GM20431 (cell line): Measurements from ENCODE around the gene BMP3.
"Not testable (repeated sequence)": the region's sequence is repeated elsewhere in the genome, so short reads cannot be mapped to it uniquely, and the experiment has no call there.

ENCODE experiments used
- in situ Hi-C: fragments of 300-500 bp; cut with MseI, MboI; formaldehyde crosslinking; loops from one replicate; pipeline ENCODE4 v1.15.0; 2020; ENCODE audit warnings: low sequenced_read_pairs; ENCODE audit not compliant: unreplicated experiment

Gene BMP3, protein sequence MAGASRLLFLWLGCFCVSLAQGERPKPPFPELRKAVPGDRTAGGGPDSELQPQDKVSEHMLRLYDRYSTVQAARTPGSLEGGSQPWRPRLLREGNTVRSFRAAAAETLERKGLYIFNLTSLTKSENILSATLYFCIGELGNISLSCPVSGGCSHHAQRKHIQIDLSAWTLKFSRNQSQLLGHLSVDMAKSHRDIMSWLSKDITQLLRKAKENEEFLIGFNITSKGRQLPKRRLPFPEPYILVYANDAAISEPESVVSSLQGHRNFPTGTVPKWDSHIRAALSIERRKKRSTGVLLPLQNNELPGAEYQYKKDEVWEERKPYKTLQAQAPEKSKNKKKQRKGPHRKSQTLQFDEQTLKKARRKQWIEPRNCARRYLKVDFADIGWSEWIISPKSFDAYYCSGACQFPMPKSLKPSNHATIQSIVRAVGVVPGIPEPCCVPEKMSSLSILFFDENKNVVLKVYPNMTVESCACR

GRCh38 chr4:81030061-81030980 is at the start of gene BMP3:
BMP3 (plus strand) TSS chr4:81030708; CDS start chr4:81031285, 577 bp downstream.
- in situ Hi-C loops, result loop anchor here (25.0 kb wide), 1 partner anchor 668 kb away; no protein-coding TSS in a partner anchor

DNA sequence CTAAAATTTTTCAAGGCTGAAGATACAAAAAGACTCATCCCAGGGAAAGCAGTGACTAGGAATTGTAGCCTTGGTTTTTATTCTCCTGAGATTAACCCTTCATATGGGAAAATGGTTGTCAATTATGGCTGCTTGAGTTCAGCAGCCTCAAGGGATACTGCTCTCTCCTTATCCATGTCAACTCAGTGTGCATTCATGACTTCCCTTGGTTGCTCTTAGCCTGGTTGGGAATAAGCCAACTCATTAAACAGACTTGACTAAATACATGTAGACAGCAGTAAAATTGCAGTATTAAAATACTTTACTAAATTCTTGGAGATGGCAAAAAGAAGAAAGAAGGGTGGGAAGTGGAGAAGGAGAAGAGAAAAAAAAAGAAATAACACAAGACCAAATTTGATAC is 44.5 kb upstream of the BMP3 start:
- in situ Hi-C loops, result no loop called here

DNA sequence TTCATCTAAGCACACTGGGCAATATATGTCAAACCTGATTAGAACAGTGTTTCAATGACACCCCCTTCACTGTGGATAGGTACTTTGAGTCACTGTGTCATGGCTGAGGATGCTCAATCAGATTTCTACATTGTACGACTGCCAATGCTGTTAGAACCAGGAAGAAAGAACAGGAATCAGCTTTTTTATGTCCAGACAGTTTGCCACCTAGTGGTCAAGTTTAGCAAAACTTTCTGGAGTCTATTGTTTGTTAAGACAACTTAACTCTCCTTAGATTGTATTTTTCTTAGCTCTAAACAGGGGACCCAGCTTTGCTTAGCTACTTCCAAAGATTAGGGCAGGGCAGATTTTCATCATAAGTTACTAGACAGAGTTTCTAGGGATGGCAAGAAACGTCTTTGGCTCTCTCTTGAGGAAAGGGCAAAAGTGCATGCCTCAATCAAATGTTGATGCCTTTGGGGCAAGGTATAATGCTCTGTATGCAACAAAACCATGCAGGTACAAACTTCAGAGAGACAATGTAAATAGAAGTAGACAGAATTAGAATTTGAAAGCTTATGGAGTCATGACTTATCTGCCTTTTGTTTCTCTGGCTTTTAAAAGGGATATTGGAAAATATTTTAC is 40.5 kb upstream of the BMP3 start:
- in situ Hi-C loops, result no loop called here

DNA sequence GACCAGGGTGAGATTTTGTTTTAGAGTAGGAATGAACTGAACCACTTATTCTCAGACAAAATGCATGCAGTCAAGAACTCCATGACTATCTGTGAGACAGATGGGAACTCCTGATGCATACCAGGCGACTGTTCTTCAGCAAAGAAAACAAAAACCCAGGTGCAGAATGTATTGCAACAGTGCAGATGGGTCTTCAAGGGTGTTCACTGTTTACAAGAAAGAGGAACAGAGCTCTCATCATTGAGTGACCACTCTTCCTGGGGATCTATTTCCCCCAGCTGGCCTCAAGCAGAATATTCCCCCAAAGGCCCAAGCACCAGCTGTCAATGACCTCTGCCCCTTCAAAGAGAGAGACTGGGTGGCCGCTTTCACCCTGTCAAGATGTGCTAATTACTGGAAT is 39.7 kb upstream of the BMP3 start:
- in situ Hi-C loops, result no loop called here

DNA sequence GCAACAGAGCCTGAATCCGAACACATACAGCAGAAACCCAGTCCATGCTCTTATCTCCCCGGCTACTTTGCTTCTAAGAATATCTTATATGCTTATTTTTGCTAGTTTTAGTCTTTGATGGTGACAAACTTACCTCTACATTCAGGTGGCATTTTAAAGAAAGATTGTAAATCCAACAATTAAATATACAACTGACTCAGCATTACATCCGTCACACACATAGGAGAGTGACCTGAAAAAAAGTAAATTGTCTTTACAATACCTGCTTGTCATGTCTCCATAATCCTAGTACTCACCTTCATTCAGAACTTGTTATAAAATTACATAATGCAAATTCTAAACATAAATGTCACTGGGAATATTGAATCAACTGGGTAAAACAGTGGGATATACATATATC is 30.6 kb upstream of the BMP3 start:
- in situ Hi-C loops, result no loop called here

- in situ Hi-C loops, result no loop called here
These were observed 26.9 kb upstream of the BMP3 start for GRCh38 chr4:81003597-81004111.

DNA sequence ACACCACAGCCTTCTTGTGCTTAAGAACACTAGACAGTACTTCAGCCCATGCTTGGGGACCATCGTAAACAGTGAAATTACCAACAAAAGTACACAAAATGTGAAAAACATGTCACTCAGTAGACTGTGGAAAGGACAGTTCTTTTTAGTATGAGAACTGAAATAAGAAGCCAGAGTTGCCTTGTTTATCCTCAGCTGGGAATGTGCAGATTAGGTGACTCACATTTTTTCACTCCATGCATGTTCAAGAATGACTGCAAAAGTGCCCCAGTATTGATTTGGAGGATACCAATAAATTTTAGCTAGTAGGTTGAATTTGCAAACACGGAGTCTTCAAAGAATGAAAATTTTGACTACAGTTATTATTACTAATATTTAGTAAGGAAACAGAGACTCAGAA is 23.1 kb upstream of the BMP3 start:
- in situ Hi-C loops, result no loop called here

DNA sequence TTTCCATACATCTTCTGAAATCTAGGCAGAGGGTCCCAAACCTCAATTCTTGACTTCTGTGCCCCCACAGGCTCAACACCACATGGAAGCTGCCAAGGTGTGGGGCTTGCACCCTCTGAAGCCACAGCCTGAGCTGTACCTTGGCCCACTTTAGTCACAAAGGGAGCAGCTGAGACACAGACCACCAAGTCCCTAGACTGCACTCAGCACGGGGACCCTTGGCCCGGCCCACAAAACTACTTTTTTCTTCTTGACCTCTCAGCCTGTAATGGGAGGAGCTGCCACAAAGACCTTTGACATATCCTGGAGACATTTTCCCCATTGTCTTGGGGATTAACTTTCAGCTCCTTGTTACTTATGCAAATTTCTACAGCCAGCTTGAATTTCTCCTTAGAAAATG is 13.9 kb upstream of the BMP3 start:
- in situ Hi-C loops, result not testable (repeated sequence)

- in situ Hi-C loops, result no loop called here
These were observed 11.5 kb upstream of the BMP3 start for GRCh38 chr4:81019006-81019405.

- in situ Hi-C loops, result no loop called here
These were observed 9.2 kb upstream of the BMP3 start for GRCh38 chr4:81021142-81021944.

- in situ Hi-C loops, result no loop called here
These were observed 8.5 kb upstream of the BMP3 start for GRCh38 chr4:81021981-81022380.

DNA sequence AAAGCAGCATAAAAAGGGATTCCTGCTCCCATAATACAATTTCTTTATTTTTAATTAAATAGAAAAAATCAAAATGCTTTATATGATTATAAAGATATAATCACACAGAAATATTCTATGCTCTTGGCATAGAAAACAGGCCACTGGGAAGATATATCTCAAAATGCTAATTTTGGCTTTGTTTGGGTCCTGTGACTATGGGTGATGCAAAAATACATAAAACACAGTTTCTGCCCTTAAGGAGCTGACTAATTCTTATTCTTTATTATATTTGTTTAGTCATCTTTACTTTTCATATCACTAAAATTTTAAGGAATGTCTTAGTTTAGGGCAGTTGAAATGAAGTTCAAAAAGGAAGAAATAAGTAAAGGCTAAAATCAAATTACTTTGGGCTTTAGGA is 7.0 kb upstream of the BMP3 start:
- in situ Hi-C loops, result no loop called here

GRCh38 chr4:81030981-81031791 is 678 bp downstream of the BMP3 start:
- in situ Hi-C loops, result loop anchor here (25.0 kb wide), 1 partner anchor 669 kb away; no protein-coding TSS in a partner anchor

DNA sequence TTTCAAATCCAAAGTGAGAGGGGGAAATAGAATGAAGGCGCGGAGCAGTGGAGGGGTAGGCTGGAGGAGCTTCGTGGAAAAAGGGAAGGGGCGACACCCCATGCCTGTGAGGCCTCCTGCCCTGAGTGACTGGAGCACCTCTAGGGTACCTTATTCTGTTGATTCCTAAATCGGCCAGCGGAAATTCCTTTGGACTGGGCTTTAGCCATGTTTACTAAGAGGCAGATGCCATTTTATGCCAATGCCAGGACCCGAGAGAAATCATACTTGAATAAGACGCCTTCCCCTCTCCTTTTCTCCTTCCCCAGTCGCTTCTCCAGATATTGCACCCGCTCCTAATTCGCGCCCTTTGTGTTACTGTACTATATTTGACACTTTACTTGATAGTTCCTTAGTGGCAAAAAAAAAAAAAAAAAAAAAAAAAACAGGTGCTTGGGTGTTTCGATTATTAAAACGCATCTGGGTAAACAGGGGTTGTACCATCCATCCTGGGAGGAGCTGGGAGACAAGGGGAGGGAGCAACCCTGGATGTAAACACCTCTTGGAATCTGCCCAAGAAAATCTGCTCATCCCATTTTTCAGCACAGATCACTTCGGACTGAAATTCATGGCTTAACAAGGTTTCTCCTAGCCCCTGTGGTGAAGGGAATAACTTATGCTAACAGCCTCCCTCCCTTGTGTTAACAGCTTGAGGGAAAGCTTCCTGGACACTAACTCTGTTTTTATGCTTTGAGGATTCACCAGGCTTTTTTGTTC is 1.5 kb downstream of the BMP3 start:
- in situ Hi-C loops, result loop anchor here (25.0 kb wide), 1 partner anchor 670 kb away; no protein-coding TSS in a partner anchor

DNA sequence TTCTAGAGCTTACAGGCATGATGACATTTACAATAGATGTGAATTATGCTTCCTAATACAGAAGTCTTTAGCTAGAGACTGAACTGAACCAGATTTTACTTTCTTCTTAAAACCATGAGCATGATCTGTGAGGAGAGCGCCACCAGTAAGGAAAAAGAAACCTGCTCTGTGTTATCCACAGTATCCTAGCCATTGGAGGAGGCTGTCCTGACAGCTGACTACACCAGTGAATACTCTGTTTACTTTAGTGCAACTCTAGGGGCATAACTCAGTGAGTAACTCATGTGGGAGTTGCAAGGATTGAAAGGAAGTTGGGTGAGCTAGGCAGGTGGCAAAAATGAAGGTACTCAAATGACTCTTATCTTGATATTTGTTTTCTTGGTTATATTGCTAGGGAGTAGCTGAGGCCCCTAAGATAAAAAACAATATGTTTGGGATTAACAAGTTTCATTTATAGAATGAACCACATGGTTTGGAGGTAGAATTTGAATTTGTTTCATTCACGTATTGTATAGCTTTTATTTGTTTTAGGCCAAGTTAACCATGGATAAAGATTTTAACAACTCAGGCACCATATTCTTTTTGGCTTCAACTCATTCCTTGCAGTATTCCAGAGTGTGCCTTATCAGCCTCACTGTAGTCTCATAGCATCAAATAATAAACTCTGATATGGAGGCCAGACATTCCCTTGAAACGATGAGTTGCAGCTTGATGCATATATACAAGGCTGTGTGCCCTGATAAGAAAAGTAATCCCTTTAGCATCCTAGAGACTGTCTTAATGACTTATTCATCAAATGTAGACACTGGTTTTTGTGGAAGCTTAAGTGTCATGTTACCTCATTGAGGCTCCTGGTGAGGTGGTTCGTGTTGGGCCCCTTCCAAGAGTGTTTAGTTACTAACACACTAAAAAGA is 2.5 kb downstream of the BMP3 start:
- in situ Hi-C loops, result loop anchor here (25.0 kb wide), 1 partner anchor 671 kb away; no protein-coding TSS in a partner anchor

GRCh38 chr4:81038636-81039350 is 8.3 kb downstream of the BMP3 start:
- in situ Hi-C loops, result loop anchor here (25.0 kb wide), 1 partner anchor 676 kb away; no protein-coding TSS in a partner anchor
